ENCODE data around the gene RET.

DNA sequence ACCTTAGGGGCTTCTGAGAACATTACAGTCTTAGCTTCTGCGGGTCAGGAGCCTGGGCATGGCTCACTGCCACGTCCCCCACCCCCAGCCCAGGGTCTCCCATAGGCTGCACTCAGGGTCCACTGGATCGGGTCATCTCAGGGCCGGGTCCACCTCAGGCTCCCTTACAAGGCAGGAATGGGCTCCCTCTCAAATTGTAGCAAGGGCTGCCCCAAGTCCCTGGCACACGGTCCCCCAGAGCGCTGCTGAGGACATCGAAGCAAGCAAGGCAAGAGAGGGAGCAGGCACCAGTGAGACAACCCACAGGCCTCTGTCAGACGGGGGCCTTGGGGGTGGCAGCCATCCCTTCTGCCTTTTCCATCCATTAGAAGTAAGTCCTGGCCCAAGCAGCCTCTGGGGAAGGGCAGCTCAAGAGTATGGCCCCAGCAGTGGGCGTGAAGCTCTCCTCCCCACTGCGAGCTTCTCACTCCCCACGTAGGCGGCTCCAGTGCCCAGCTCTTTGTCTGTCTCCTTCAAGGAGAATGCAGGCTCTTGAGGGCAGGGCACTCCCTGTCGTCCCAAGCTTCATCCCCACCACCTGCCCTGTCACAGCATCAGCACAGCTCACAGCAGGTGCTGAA is 18.0 kb upstream of the RET start:
- TF ChIP-seq, protein P1, sequence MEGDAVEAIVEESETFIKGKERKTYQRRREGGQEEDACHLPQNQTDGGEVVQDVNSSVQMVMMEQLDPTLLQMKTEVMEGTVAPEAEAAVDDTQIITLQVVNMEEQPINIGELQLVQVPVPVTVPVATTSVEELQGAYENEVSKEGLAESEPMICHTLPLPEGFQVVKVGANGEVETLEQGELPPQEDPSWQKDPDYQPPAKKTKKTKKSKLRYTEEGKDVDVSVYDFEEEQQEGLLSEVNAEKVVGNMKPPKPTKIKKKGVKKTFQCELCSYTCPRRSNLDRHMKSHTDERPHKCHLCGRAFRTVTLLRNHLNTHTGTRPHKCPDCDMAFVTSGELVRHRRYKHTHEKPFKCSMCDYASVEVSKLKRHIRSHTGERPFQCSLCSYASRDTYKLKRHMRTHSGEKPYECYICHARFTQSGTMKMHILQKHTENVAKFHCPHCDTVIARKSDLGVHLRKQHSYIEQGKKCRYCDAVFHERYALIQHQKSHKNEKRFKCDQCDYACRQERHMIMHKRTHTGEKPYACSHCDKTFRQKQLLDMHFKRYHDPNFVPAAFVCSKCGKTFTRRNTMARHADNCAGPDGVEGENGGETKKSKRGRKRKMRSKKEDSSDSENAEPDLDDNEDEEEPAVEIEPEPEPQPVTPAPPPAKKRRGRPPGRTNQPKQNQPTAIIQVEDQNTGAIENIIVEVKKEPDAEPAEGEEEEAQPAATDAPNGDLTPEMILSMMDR (IDR thresholded peaks at IDR 0.05): no peak
- TF ChIP-seq POLR2AphosphoS5 (IDR thresholded peaks at IDR 0.05): no peak
- TF ChIP-seq POLR2A (IDR thresholded peaks at IDR 0.05): no peak
- TF ChIP-seq EP300 (IDR thresholded peaks at IDR 0.05): no peak
